Measurements from ENCODE around the gene LCP1.

LCP1 gene

DNA sequence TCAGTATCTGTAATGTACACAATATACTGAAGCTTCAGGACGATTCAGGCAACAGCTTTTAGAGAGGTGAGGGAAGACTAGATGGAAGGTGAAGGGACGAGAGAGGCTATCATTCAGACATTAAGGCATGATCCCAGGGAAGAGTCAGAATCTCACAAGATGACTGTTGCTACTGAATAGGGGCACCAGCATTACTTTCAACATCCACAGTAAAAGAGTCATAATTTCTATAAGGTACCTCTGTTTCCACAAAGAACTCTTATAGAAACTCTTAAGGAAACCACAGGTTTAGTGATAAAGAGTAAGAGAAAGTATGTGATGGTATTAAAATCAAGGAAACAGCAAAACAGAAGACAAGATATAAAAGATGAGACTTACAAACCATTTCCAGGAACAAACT is 23.0 kb downstream of the LCP1 start:
- no peak for DNase-seq (ENCODE audit: low read depth in 2 of 2)

- no peak for DNase-seq (ENCODE audit: low read depth in 2 of 2)
These were observed 23.8 kb downstream of the LCP1 start for GRCh38 chr13:46158222-46158621.

DNA sequence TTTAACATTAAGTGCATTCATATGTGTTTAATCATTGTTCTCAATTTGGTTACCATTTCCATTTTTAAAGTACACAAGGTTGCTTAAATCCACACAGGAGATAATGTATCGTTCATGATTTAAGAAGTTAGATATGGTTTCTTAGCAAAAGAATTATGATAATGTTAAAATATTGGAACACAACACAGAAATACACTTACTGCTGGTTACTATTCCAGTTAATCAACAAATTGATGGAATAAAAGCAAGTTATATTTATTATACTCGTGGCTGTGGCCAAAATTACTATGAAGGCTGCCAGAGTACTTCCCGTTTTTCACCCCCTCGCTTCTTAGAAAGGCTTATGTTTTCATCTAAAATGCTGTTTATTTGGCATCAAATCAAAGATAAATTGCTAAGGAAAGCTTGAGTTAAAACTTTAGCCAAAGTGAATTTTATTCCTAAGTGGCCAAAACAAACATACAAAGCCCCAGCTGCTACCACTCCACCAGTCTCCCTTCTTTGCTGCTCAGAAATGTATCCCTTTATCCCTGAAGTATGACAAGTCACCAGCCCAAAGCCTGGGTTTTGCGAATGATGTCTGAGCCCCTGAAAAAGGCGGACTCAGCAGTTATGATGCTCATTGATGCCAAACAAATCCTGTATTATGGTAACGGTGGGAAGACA is 27.7 kb downstream of the LCP1 start:
- no peak for DNase-seq (ENCODE audit: low read depth in 2 of 2)

DNA sequence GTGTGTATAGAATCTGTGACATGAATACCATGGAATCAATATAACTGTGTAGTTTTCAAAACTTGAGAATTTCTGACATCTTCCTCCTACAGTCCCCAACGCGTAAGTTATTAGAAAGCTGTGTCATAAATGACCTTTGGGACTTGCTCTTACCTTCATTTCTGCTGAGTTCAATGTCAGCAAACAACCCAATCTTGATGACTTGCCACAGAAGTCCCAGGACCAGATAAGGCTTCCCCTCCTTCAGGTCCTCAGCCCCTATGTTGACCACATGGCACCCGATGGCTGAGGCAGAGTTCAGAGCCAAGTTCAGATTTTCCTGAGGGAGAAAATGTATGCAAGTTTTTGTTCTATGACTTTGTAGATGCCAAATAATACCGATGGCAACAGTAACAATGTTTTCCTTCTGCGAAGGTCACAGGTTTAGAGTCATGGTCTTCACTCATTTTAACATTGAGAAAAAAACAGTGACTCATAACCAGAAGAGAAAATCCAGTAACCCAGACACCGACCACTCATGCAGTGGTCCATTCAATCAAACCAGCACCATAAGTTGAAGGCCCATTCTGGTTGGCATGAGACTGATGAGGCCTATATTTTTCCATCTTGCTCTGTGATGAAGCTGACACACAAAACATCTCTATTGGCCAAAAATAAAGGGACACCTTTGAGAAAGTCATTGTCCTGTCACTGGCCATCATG is 29.2 kb downstream of the LCP1 start:
- no peak for DNase-seq (ENCODE audit: low read depth in 2 of 2)

DNA sequence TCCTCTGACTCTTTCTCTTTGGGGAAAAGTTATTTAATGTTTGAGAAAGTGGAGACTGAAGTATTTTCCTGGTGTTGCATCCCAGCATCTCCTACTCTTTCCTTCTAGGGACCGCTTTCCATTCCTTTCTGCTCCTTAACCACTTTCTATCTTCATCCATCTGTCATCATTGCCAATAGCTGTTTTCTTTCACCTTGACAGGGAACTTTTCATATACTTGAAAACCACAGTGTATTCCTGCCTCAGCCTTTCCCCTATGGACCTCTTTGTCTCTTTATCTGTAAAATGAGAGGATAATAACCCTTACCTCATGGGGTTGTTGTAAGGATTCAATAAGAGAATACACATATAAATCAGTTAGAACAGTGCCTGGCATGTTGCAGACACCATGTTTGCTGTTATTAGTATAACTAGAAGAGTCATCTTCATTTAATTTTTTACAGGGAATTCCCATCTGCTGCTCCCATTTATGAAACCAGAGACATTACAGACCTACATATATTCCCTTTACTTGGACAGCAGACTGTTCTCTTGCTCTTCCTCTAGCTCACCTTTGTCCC is 31.8 kb downstream of the LCP1 start:
- no peak for DNase-seq (ENCODE audit: low read depth in 2 of 2)

- DNase-seq (ENCODE audit: low read depth in 2 of 2) = no peak
These were observed 32.5 kb downstream of the LCP1 start for GRCh38 chr13:46149272-46150133.

- DNase-seq (ENCODE audit: low read depth in 2 of 2) = no peak
These were observed 35.1 kb downstream of the LCP1 start for GRCh38 chr13:46146898-46147297.

DNA sequence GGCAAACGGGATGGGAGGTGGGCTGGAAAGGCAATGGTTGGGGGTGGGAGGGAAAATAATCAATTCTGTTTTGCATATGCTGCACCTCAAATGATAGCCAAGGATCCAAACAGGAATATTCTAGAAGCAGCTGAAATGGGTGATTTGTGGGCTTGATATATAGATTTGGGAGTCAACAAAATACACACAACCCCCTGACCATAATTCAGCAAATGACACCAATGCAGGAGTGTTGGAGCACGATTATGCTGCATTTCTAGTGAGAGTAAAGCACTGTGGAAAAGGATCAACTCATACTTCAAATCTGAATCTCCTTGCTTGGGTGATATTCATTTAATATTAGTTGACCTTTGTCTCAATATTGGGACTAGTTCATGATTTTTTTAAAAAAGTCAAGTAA is 36.0 kb downstream of the LCP1 start:
- no peak for DNase-seq (ENCODE audit: low read depth in 2 of 2)

DNA sequence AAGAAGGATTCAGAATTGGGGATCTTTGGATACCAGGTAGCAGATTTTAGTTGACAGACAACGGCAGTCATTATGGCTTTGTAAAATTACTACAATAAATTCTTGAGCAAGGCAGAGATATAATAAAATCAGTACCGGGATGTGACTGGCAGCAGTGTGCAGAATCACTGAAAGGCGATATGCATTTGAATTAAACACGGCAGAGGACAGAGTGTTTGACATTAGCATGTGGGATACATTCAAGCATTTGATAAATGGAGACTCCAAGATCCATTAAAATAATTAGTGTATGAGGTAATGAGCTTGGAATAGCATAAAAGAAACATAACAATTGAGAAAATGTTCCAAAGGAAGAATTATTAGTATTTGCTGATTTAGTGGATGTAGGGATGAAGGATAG is 36.8 kb downstream of the LCP1 start:
- DNase-seq (ENCODE audit: low read depth in 2 of 2) = no peak

DNA sequence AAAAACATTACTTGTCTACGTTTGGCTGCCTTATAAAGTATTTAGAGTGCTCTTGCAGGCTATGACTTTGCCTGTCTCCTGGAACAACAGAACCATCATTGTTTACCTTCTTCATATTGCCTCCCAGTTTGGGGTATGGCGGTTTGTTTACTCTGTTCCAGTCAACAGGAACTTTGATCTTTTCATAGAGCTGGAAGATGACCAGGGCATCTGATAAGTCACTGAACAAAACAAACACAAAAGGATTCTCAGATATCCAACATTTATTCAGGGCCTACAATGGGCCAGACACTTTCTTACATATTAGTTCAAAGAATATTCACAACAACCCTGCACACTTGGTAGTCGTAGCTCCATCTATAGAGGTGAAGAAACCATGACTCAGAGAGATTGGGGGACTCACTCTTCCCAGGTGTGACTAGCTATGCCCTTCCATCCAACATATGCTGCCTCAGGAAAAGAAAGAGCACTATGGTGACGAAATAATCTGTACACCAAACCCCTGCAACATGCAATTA is 38.7 kb downstream of the LCP1 start:
- DNase-seq (ENCODE audit: low read depth in 2 of 2) = no peak

DNA sequence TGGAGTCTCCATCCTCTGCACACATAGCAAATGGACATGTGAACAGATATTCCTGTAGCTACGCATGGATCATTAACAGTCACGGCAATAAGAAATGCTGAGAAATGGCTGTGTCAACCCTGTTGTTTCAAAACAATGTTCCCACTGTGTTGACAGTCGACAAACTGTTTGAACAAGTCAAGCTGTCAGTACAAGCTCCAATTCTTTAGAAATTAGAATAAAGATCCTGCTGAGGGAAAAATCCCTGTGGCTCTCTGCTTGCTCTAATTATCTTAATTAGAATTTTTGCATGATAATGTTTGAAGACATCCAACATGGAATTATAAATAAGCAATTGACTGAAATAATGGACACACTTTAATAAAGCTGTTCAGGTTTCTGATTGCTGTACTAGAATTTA is 39.2 kb downstream of the LCP1 start:
- DNase-seq (ENCODE audit: low read depth in 2 of 2) = no peak

GRCh38 chr13:46140044-46140443 is 41.9 kb downstream of the LCP1 start:
- DNase-seq (ENCODE audit: low read depth in 2 of 2) = no peak

DNA sequence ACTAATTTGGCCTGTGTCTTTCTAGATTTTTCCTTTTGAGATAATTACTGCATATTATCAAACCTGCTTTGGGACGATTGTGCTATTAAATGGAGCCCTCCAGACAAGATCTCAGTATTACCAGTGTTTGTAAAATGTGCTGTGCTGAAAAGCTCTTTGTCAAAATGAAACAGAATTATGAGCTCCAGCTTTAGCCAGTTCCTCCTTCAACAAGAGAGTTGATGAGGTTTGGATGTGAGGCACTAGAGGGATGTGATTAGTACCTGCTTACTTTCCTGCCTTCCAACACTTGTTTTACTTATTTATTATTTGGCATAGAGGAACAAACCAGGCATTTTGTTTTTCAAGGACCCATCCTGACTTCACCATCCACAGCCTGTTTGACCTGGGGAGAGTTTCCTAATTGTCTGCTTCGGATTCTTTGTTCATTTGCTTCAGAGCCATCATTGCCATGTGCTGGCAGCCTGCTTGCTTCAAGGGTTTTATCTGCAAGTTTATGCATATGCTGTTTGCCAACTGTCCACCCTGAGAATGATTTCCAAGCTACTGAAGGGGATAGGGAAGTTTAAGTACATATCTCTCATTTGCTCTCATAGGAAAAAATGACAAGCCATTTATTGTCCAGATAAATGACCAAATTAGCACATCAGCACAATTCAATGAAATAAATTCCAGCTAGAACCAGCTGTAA is 44.2 kb downstream of the LCP1 start:
- DNase-seq (ENCODE audit: low read depth in 2 of 2) = no peak

- DNase-seq (ENCODE audit: low read depth in 2 of 2) = no peak
These were observed 45.3 kb downstream of the LCP1 start for GRCh38 chr13:46136688-46137087.

- DNase-seq (ENCODE audit: low read depth in 2 of 2) = no peak
These were observed 46.9 kb downstream of the LCP1 start for GRCh38 chr13:46134961-46135522.

- no peak for DNase-seq (ENCODE audit: low read depth in 2 of 2)
These were observed 47.5 kb downstream of the LCP1 start for GRCh38 chr13:46134494-46134893.

- no peak for DNase-seq (ENCODE audit: low read depth in 2 of 2)
These were observed 49.9 kb downstream of the LCP1 start for GRCh38 chr13:46132109-46132508.

DNA sequence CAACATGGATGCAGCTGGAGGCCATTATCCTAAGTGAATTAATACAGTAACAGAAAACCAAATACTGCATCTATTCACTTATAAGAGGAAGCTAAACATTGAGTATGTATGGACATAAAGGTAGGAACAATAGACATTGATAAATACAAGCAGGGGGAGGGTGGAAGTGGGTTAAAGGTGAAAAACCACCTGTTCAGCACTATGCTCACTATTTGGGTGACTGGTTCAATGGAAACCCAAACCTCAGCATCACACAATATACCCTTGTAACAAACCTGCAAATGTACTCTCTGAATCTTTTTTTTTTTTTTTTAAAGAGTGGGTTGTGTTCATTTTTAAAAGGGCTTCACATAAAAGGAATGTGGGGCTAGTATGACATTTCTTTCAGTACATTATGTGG is 50.3 kb downstream of the LCP1 start:
- DNase-seq (ENCODE audit: low read depth in 2 of 2) = no peak

GRCh38 chr13:46129955-46130618 is 51.9 kb downstream of the LCP1 start:
- no peak for DNase-seq (ENCODE audit: low read depth in 2 of 2)

GRCh38 chr13:46129124-46129523 is 52.9 kb downstream of the LCP1 start:
- DNase-seq (ENCODE audit: low read depth in 2 of 2) = no peak

All from activated CD4-positive, alpha-beta T cell treated with anti-CD3 and anti-CD28 coated beads for 24 hours (primary cell).